ENCODE data around the gene POLN. TPM values are rescaled to one million over a fixed set of nuclear protein-coding genes. Genes with fewer than 3 reads are reported as not detected.

The POLN gene
- total and polyA plus RNA-seq, 12 donors: 0.69 to 10.6 (median 3.0) TPM

DNA sequence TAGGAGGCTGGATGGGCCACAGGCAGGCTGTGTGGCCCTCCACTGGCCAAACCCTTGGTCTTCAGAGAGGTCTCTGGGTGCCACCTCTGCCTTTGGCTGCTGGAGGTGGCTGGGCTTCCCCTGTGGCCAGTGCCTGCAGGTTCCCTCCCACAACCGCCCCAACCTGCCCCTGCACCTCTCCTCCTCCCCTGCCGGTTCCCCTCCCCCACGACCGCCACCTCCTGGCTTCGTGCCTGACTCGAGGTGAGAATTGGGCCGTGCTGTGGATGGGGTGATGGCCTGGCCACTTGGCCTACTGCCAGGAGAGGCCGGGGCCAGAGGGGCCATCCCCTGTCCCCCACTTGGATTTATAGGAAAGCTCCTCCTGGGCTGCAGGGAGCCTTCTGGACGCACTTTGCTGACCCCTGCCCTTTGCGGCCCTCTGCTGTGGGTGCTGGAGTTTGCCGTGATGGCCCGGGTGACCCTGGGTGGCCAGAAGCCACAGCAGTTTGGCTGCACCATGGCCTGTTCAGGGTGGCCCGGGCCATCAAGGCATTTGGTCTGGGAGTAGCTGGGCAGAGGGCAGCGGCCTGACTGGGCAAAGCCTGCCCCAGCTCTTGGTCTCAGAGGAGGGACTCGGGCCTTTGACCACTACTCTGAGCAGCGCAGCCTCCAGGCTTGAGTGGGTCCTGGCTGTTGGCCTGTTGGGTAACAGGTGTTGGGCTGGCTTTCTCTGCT lies 179.0 kb downstream of the POLN start:
- TF ChIP-seq POLR2A (IDR thresholded peaks at IDR 0.05): no peak
- TF ChIP-seq, protein P1, sequence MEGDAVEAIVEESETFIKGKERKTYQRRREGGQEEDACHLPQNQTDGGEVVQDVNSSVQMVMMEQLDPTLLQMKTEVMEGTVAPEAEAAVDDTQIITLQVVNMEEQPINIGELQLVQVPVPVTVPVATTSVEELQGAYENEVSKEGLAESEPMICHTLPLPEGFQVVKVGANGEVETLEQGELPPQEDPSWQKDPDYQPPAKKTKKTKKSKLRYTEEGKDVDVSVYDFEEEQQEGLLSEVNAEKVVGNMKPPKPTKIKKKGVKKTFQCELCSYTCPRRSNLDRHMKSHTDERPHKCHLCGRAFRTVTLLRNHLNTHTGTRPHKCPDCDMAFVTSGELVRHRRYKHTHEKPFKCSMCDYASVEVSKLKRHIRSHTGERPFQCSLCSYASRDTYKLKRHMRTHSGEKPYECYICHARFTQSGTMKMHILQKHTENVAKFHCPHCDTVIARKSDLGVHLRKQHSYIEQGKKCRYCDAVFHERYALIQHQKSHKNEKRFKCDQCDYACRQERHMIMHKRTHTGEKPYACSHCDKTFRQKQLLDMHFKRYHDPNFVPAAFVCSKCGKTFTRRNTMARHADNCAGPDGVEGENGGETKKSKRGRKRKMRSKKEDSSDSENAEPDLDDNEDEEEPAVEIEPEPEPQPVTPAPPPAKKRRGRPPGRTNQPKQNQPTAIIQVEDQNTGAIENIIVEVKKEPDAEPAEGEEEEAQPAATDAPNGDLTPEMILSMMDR (IDR thresholded peaks at IDR 0.05): no peak
- no peak overlapping the region for H3K27ac ChIP-seq

GRCh38 chr4:2062168-2062807 lies 179.6 kb downstream of the POLN start:
- intact Hi-C loops (cut with DNase I): no loop called here
- Histone ChIP-seq H3K36me3 (replicated peaks in 1 of 2) (no peaks in the 10 kb centered on the region), H3K27me3 (peaks cover 33% of the 10 kb centered on the region), H3K4me3 (no peak overlapping the region), H3K4me1 (replicated peaks in 1 of 2) (no peaks in the 10 kb centered on the region), H3K9me3 (replicated peaks in 1 of 3) (no peaks in the 10 kb centered on the region), H3K27ac (no peak overlapping the region)
- no peak for DNase-seq
- 86 to 90% (median 89%) methylated on average over 2 to 11 of the region's 11 CpGs for WGBS, 4 donors
- TF ChIP-seq POLR2A (IDR thresholded peaks at IDR 0.05): no peak
- TF ChIP-seq, protein P1 (IDR thresholded peaks at IDR 0.05): no peak

More for the DNA sequence above, 179.0 kb downstream of the POLN start:
- intact Hi-C loops (cut with DNase I): no loop called here
- no peak overlapping the region for H3K4me3 ChIP-seq
- no peaks in the 10 kb centered on the region for H3K36me3 ChIP-seq (replicated peaks in 1 of 2)
- H3K27me3 ChIP-seq: peaks cover 26% of the 10 kb centered on the region
- no peak for DNase-seq
- H3K4me1 ChIP-seq (replicated peaks in 1 of 2): no peaks in the 10 kb centered on the region
- no peaks in the 10 kb centered on the region for H3K9me3 ChIP-seq (replicated peaks in 1 of 3)
- WGBS, 4 donors: 67 to 80% (median 77%) methylated on average over 2 to 16 of the region's 16 CpGs

GRCh38 chr4:2061186-2062131 lies 180.5 kb downstream of the POLN start:
- H3K4me3 ChIP-seq: no peak overlapping the region
- DNase-seq: no peak
- no peaks in the 10 kb centered on the region for H3K9me3 ChIP-seq (replicated peaks in 1 of 3)
- H3K27me3 ChIP-seq: peaks cover 33% of the 10 kb centered on the region
- H3K27ac ChIP-seq: no peak overlapping the region
- no peaks in the 10 kb centered on the region for H3K36me3 ChIP-seq (replicated peaks in 1 of 2)
- TF ChIP-seq POLR2A (IDR thresholded peaks at IDR 0.05): no peak
- TF ChIP-seq, protein P1 (IDR thresholded peaks at IDR 0.05): no peak
- no peaks in the 10 kb centered on the region for H3K4me1 ChIP-seq (replicated peaks in 1 of 2)
- intact Hi-C loops (cut with DNase I): no loop called here
- 69 to 79% (median 72%) methylated on average over 8 to 42 of the region's 42 CpGs for WGBS, 4 donors
